OCI-LY1 (cell line): ENCODE measurements around the gene SGSM1.

ENCODE experiments used
- H2AFZ ChIP-seq: fragments of 200-600 bp; sonication (generic), shearing (Covaris generic); 2 replicates; pipeline ENCODE4 v1.6.0; 2014; ENCODE audit warnings: antibody characterized with exemption, mild to moderate bottlenecking, low read length
- H3F3A ChIP-seq: fragments of 200-600 bp; sonication (generic), shearing (Covaris generic); 2 replicates; pipeline ENCODE4 v1.6.0; 2014; ENCODE audit warnings: mild to moderate bottlenecking, antibody characterized with exemption, low read length, moderate library complexity; ENCODE audit not compliant: insufficient read depth
- H3K27ac ChIP-seq: fragments of 200-600 bp; sonication (generic); 2 replicates; pipeline ENCODE4 v1.5.1; 2014; ENCODE audit warnings: low read length, mixed run types, mild to moderate bottlenecking, low read depth; ENCODE audit not compliant: poor library complexity, severe bottlenecking
- H3K27me3 ChIP-seq: fragments of 200-600 bp; sonication (generic); 2 replicates; pipeline ENCODE4 v1.6.0; 2014; ENCODE audit warnings: antibody characterized with exemption, mild to moderate bottlenecking, low read length, moderate library complexity; ENCODE audit not compliant: insufficient read depth
- H3K36me3 ChIP-seq: fragments of 200-600 bp; sonication (generic); 2 replicates; pipeline ENCODE4 v1.6.1; 2014; ENCODE audit warnings: mild to moderate bottlenecking, antibody characterized with exemption, low read length, moderate library complexity, mixed read lengths; ENCODE audit not compliant: insufficient read depth
- H3K4me1 ChIP-seq: fragments of 200-600 bp; sonication (generic); 2 replicates; pipeline ENCODE4 v1.5.1; 2014; ENCODE audit warnings: mild to moderate bottlenecking, low read length, moderate library complexity; ENCODE audit not compliant: insufficient read depth, severe bottlenecking
- H3K4me2 ChIP-seq: fragments of 200-600 bp; sonication (generic), shearing (Covaris generic); 2 replicates; pipeline ENCODE4 v1.6.1; 2014; ENCODE audit warnings: low read length
- H3K4me3 ChIP-seq: fragments of 200-600 bp; sonication (generic); 2 replicates; pipeline ENCODE4 v1.5.1; 2014; ENCODE audit warnings: low read length, low read depth, mild to moderate bottlenecking, mixed read lengths; ENCODE audit not compliant: poor library complexity, severe bottlenecking
- H3K79me2 ChIP-seq: fragments of 200-600 bp; shearing (Covaris generic); 2 replicates; pipeline ENCODE4 v1.6.1; 2016; ENCODE audit warnings: mixed run types, low read length, mixed read lengths; ENCODE audit not compliant: insufficient read depth
- H3K9ac ChIP-seq: fragments of 200-600 bp; sonication (generic), shearing (Covaris generic); 2 replicates; pipeline ENCODE4 v1.6.1; 2014; ENCODE audit warnings: mild to moderate bottlenecking, low read length, mixed read lengths
- H3K9me2 ChIP-seq: fragments of 200-600 bp; sonication (generic), shearing (Covaris generic); 2 replicates; pipeline ENCODE4 v1.6.1; 2014; ENCODE audit warnings: low read depth, mild to moderate bottlenecking, low read length, mixed read lengths
- H3K9me3 ChIP-seq: fragments of 200-600 bp; shearing (Covaris generic); 2 replicates; pipeline ENCODE4 v1.6.1; 2014; ENCODE audit warnings: low read length, mixed read lengths
- H4K20me1 ChIP-seq: fragments of 200-600 bp; sonication (generic), shearing (Covaris generic); 2 replicates; pipeline ENCODE4 v1.6.0; 2016; ENCODE audit warnings: mild to moderate bottlenecking, low read length; ENCODE audit not compliant: insufficient read depth
- EZH2 ChIP-seq: fragments of 200-600 bp; sonication (generic), shearing (Covaris generic); IDR thresholded peaks from 2 replicates; pipeline ENCODE4 v1.8.0; 2017; ENCODE audit warnings: borderline replicate concordance, mixed run types, mild to moderate bottlenecking, antibody characterized with exemption, low read length, moderate library complexity, mixed read lengths
- TF ChIP-seq, protein P1 (sequence below): fragments of 200-600 bp; sonication (generic), shearing (Covaris generic); IDR thresholded peaks from 2 replicates; pipeline ENCODE4 v1.5.1; 2017; ENCODE audit warnings: mild to moderate bottlenecking, antibody characterized with exemption, low read length, moderate library complexity, mixed read lengths

SGSM1 gene

DNA sequence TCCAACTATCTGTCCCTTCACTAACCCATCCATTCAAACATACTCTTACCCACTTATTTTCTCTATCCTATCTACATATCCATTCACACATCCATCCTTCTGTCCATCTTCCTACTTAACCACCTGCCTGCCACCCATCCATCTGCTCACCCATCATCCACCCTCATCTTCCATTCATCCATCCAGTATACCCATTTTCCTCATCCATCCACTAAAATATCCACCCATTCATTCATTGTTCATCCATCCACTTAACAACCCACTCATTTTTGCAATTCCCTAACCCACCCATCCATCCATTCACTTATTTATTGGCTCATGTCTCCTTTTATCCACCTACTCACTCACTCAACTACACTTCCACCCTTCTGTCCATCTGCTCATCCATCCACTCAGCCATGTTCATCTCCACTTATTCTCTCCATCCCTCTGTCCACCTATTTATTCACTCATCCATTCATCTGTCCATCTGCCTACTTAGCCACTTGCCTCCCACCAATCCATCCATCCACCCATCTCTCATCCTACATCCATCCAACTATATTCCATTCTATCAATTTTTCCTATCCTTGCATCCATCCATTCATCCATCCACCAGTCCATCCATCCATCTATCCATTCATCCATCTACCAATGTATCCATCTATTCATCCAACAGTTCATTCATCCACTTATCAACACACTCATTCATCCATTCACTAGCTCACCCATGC is 129.9 kb downstream of the SGSM1 start:
- Histone ChIP-seq H3K4me2 (no peak overlapping the region), H3K9ac (no peak overlapping the region), H3K4me3 (no peak overlapping the region), H3F3A (no peaks in the 10 kb centered on the region), H3K4me1 (no peaks in the 10 kb centered on the region), H2AFZ (no peak overlapping the region), H3K27me3 (no peaks in the 10 kb centered on the region), H4K20me1 (no peaks in the 10 kb centered on the region), H3K27ac (no peak overlapping the region), H3K9me2 (no peaks in the 10 kb centered on the region), H3K9me3 (no peaks in the 10 kb centered on the region), H3K79me2 (no peaks in the 10 kb centered on the region), H3K36me3 (no peaks in the 10 kb centered on the region)
- TF ChIP-seq EZH2: no peak
- TF ChIP-seq, protein P1, sequence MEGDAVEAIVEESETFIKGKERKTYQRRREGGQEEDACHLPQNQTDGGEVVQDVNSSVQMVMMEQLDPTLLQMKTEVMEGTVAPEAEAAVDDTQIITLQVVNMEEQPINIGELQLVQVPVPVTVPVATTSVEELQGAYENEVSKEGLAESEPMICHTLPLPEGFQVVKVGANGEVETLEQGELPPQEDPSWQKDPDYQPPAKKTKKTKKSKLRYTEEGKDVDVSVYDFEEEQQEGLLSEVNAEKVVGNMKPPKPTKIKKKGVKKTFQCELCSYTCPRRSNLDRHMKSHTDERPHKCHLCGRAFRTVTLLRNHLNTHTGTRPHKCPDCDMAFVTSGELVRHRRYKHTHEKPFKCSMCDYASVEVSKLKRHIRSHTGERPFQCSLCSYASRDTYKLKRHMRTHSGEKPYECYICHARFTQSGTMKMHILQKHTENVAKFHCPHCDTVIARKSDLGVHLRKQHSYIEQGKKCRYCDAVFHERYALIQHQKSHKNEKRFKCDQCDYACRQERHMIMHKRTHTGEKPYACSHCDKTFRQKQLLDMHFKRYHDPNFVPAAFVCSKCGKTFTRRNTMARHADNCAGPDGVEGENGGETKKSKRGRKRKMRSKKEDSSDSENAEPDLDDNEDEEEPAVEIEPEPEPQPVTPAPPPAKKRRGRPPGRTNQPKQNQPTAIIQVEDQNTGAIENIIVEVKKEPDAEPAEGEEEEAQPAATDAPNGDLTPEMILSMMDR: no peak

DNA sequence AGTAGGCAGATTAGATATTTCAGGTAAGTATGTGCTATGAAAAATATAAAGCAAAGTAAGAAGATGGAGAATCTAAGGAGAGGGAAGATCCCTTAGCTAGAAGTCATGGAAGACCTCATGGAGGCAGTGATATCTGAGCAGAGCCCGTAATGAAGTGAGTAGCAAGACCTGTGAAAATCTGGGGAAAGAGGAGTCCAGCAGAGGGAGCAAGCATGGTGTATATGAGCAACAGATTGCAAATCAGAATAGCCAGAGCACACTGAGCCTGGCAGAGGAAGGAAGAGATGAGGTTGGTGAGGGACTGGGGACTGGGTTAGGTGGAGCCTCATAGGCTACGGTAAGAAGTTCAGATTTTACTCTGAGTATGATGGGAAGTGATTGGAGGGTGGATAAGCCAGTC is 131.1 kb downstream of the SGSM1 start:
- TF ChIP-seq, protein P1: peak; percentile 34; the same call in 1 of the 2 replicates
- TF ChIP-seq EZH2: no peak
- no peaks in the 10 kb centered on the region for H3K27me3 ChIP-seq
- H2AFZ ChIP-seq: no peak overlapping the region
- no peak overlapping the region for H3K4me2 ChIP-seq
- H3K9me2 ChIP-seq: no peaks in the 10 kb centered on the region
- H3F3A ChIP-seq: no peaks in the 10 kb centered on the region
- H3K36me3 ChIP-seq: no peaks in the 10 kb centered on the region
- no peak overlapping the region for H3K27ac ChIP-seq
- H3K4me3 ChIP-seq: no peak overlapping the region
- no peaks in the 10 kb centered on the region for H3K9me3 ChIP-seq
- no peaks in the 10 kb centered on the region for H4K20me1 ChIP-seq
- H3K79me2 ChIP-seq: no peaks in the 10 kb centered on the region
- H3K9ac ChIP-seq: no peak overlapping the region
- H3K4me1 ChIP-seq: no peaks in the 10 kb centered on the region

DNA sequence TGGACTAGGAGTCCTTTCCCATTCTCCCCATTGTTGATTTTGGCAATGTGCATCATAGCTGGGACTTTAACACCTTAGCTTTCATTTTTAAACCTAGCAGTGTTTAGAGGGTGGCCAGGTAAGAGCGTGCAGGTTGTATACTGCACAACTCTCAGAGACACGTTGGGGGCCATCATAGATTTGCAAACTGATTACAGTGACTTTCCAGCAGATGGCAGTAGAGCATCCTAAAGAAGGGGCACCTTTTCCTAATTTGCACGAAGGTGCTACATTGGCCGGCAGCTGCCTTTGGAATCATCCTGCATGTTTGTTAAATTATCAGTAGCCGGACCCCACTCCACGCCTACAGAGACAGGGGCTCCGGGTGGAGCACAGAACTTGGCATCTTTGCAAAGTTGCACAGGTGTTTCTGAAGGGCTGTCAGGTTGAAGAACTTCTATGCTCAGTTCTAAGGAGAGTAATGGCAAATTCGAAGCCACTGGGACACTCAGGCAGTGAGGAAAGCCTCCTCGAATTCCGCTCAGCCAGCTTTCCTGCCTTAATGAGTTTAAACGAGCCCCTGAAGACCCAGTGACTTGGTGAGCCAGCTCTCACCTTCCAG is 132.8 kb downstream of the SGSM1 start:
- Histone ChIP-seq H3K9me3 (no peaks in the 10 kb centered on the region), H3F3A (no peaks in the 10 kb centered on the region), H3K4me1 (no peaks in the 10 kb centered on the region), H3K79me2 (no peaks in the 10 kb centered on the region), H3K27me3 (no peaks in the 10 kb centered on the region), H3K4me3 (no peak overlapping the region), H2AFZ (no peak overlapping the region), H3K9ac (no peak overlapping the region), H3K36me3 (no peaks in the 10 kb centered on the region), H3K9me2 (no peaks in the 10 kb centered on the region), H3K27ac (no peak overlapping the region), H3K4me2 (no peak overlapping the region), H4K20me1 (no peaks in the 10 kb centered on the region)
- TF ChIP-seq, protein P1: peak; percentile 71
- TF ChIP-seq EZH2: no peak
